ENCODE results near the gene COBL.

Gene COBL

GRCh38 chr7:51180092-51180491, 136.5 kb downstream of the COBL start:
- no peak for DNase-seq

DNA sequence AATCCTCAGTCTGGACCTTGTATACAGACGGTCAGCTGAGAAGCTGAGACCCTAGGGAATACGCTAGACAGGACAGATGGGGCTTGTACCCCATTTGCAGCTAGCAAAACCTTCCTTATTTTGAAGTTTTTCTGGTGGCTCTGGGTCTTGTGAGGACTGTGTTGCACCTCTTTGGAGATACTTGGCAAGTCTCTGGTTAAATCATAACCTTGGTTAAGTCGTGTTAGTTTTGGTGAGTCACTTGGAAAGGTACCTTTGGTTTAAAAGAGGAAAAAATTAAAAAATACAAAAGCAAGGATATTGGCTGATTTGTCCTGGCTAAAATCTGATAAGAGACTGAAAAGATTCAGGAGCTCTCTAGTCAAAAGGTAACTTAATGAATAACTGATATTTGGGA, 140.6 kb downstream of the COBL start:
- DNase-seq, result no peak

GRCh38 chr7:51175316-51175991, 141.2 kb downstream of the COBL start:
- DNase-seq, result no peak

DNA sequence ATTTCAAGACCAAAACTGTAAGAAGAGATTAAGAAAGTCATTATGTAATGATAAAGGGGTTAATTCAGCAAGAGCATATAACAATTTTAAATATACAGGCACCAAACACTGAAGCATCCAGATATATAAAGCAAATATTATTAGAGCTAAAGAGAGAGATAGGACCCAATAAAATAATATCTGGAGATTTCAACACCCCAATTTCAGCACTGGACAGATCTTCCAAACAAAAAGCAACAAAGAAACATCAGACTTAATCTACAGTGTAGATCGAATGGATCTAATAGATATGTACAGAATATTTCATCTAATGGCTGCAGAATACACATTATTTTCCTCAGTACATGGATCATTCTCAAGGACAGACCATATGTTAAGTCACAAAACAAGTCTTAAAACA, 151.3 kb downstream of the COBL start:
- DNase-seq, result no peak

DNA sequence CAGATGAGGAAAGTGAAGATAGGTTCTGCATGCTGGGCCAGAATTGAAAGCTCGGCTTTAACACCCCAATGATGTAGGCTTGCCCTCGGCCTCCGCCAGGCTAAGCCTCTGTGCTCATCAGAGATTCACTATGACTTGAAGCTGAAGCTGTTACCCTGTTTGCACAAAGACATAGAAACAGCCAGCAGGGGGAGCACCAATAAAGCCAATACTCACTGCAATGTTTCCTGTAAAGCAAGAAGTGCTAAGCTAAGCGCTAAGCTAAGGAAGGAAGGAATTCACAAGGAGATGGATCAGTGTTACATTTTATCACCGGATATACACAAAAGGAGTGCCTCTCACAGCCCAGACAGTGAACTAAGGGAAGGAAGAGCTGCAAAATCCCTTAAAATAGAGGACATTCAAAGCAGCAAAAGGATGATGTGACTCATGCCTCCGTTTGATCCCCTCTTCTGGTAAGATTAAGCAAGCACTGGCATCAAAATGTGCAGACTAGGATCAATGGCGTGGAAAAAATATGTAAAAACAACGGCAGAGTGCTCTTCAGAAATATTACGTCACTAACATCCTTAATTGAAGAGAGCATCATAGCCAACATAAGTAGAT, 153.8 kb downstream of the COBL start:
- DNase-seq, result peak; percentile 71

DNA sequence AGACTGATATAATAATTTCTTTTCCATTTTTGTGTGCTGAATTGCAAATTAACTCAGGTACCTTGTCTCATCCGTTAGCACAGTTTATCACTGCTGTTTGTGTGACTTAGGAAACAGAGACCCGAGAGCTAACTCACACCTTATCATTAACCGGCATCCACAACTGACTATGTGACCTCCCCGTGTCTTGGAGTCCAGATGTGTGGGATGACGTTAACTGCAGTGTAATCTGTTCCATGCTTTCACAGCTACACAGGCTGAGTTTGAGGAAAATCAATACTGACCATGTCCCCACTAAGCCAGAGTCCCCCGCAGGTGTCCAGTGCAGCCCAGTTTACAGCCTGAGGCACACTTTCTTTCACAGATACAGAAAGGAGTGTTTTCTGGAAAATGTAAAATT, 154.7 kb downstream of the COBL start:
- DNase-seq, result no peak

- peak; percentile 58 for DNase-seq
Observed at GRCh38 chr7:51160990-51161615, 155.5 kb downstream of the COBL start.

- DNase-seq, result no peak
Observed at GRCh38 chr7:51160411-51160810, 156.2 kb downstream of the COBL start.

DNA sequence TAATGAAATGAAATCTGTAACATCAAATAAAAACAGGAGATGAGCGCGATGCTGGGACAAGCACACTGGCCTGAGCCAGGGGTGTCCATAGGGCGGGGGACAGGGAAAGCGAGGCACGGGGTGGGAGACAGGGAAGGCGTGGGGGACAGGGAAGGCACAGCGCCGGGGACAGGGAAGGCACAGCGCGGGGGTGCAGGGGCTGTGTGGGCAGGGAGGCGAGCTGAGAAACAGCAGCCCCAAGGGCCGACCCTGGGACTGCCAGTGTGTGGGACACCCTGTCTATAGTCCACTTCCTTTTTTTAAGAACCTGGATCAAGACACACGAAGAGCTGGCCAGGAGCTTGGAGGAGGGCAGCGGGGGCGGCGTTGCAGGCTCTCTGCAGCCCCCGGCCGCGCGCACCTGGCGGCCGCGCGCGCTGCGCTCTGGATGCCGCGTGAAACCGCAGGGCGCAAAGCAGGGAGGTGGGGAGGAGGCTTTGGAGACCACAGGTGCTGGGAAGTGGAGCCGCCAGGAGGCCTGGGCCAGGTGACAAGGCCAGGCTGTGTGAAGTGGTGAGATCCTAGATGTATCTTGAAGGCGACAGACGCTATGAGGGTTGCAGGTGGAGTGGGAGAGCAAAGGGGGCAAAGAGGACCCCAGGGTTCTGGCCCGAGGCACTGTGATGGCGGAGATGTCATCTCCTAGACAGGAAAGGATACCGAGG, 157.7 kb downstream of the COBL start:
- DNase-seq, result no peak

DNA sequence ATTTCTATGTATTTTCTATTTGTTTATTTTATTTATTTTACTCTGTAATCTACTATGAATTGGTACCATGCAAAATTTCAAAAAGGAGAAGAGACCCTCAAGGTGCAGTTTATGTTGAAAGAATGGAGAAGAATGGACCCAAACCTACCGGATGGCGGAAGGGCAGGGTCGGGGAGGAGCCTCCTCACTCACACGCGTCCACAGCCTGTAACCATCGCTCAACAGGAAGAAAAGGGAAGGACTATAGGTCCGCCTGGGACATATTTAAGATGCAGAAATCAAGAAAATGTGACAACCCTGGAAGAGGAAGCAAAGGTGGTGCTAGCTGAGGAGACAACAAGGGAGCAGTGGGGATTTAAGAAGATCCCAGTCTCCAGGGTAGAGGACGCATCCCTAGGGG, 158.4 kb downstream of the COBL start:
- DNase-seq, result no peak

GRCh38 chr7:51154201-51154600, 162.4 kb downstream of the COBL start:
- no peak for DNase-seq

DNA sequence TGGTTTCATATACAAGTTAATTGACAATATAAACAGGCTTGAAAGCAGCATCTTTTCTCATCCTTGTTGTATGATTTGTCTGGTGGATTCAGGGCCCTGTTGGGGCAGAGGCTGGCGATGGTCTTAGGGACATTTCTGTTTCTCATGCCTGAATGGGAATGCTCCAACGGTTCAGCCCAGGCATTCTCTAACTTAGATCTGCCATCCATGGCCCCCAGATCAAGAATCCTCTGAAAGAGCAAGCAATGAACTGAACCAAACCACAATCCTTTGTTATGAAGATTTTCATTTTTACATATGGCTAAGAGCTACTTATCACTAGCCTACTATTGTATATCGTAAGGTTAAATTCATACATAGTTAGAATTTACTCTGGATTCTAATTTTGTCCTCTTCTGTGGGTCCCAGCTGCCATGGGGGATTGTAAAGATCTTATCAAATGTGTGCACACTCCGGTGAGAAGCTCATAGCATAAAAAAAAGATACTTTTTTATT, 163.9 kb downstream of the COBL start:
- no peak for DNase-seq

- no peak for DNase-seq
Observed at GRCh38 chr7:51151455-51151854, 165.2 kb downstream of the COBL start.

DNA sequence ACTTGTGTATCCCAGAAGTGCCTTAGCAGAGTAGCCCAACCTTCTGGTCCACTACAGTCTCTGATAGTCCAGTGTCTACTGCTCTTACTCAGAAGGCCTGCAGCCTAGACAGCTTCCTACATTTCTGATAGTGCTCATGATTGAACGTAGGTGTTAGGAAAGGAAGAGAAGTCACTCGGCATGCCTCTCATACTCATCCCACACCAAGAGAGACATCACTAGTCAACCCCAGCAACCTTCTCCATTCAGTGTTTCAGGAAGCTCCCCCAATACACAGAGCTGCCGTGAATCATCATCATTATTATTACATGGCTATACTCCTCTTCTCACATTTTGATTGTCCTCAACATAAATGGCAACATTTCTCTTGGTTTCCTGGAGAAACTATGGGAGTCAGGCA, 166.4 kb downstream of the COBL start:
- DNase-seq, result no peak

DNA sequence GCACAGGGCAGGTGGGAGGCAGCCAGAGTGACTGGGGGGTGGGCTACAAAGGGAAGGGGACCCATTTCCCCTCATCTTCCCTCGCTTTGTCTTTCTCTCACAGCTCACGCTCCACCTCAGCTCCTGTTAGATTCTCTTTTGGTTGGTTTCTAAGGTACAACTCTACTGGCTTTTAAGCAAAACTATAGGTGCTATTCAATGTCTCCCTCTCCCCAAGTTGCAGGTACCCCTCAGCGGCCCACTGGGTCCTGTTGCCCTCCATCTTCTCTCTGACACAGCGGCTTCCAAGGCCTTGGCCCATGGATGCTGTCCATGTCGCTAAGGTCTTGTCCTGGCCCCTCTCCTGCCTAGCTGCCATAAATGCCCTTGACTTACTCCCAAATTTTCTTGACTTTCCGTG, 168.4 kb downstream of the COBL start:
- DNase-seq, result no peak

- DNase-seq, result no peak
Observed at GRCh38 chr7:51146816-51147586, 169.6 kb downstream of the COBL start.

GRCh38 chr7:51144178-51144577, 172.4 kb downstream of the COBL start:
- DNase-seq, result no peak

- DNase-seq, result no peak
Observed at GRCh38 chr7:51142741-51143385, 173.7 kb downstream of the COBL start.

- DNase-seq, result peak; percentile 18
Observed at GRCh38 chr7:51141451-51142003, 175.1 kb downstream of the COBL start.

DNA sequence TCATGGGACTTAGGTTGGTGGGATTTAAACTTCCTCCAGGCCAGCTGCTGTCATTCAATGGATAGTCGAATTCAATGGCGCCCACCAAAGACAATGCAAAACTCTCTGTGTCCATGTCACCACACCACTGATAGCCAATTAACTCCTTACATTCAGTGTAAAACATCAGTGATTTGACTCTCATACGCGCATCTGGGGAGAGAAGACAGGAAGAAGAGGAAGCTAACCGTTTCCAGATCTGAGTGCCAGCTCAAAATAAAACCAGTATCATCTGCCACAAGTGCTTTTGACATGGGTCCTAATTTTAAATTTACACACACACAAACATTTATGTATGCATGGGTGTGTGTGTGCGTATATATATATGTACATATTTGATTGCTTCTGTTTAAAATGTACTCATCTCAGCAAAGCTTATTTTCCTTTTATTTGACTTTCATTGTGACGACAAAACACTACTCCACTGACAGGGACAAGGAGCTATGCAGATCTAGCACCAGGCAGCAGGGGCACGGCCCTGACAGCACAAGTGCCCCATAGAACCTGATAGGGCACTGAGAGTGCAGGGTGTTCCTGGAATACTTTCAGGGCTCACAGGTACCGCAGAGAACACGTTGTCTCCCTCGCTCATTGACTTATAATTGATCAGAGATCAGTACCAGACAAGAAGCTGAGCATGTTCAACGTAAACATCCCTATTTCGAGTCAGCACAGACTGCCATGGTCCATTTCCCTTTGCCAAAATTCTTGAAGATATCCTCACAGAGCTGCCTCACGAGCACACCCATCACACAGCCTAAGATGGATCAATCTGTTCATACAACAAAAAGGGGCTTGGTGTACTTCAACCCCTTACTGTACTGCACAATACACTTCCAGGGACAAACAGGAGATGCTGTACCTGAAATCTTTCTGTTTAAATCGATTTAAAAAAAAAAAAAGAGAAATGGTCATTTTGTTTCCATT, 176.1 kb downstream of the COBL start:
- no peak for DNase-seq

GRCh38 chr7:51139796-51140195, 176.8 kb downstream of the COBL start:
- no peak for DNase-seq

All from OCI-M1 (cell line).